Right lobe of liver (tissue), 4 donors: ENCODE data around the gene TRPM3.

ENCODE experiments used
- CTCF ChIP-seq, 4 donors: fragments of 200-600 bp in 3 of 4; fragments of 450-650 bp in 1 of 4; IDR thresholded peaks; one replicate each; pipeline versions ENCODE4 v1.5.1 to v1.8.0; 2016 to 2022; ENCODE audit warnings: antibody characterized with exemption in 4 of 4, mild to moderate bottlenecking in 2 of 4
- POLR2A ChIP-seq: fragments of 450-650 bp; IDR thresholded peaks from one replicate; pipeline ENCODE4 v1.6.1; 2017; ENCODE audit warnings: antibody characterized with exemption, mild to moderate bottlenecking
- donor health status: DM: no; HTN: no; CAD: no.
- donor health status: DM: no; HTN: no; CAD: no.
- donor health status: DM: no; HTN: yes; CAD: no.

GRCh38 chr9:70979966-70980365 lies 141.5 kb downstream of the TRPM3 start:
- TF ChIP-seq CTCF (IDR thresholded peaks at IDR 0.05) (no peak), POLR2A (no peak)
